Suprapubic skin (tissue), 4 donors: ENCODE results near the gene LAMA5. TPM values are rescaled to one million over a fixed set of nuclear protein-coding genes. Genes with fewer than 3 reads are reported as not detected.

Experiments
- DNase-seq, 2 donors: peaks; one replicate each; pipeline ENCODE4 v3.0.0-alpha.2; 2019; ENCODE audit warnings: low spot score in 2 of 2
- H3K27ac ChIP-seq: fragments of 200-600 bp; sonication (generic); one replicate; pipeline ENCODE4 v1.5.1; 2019
- H3K27me3 ChIP-seq: fragments of 200-600 bp; sonication (generic); one replicate; pipeline ENCODE4 v1.5.1; 2019
- H3K36me3 ChIP-seq: fragments of 200-600 bp; sonication (generic); one replicate; pipeline ENCODE4 v1.5.1; 2019
- H3K4me1 ChIP-seq: fragments of 200-600 bp; sonication (generic); one replicate; pipeline ENCODE4 v1.5.1; 2019
- H3K4me3 ChIP-seq: fragments of 200-600 bp; sonication (generic); one replicate; pipeline ENCODE4 v1.5.1; 2019; ENCODE audit warnings: mild to moderate bottlenecking
- H3K9me3 ChIP-seq: fragments of 200-600 bp; sonication (generic); one replicate; pipeline ENCODE4 v1.5.1; 2019
- EP300 ChIP-seq: sonication (generic); formaldehyde crosslinking; IDR thresholded peaks from one replicate; pipeline ENCODE4 v1.6.1; 2017; ENCODE audit warnings: antibody characterized with exemption
- POLR2A ChIP-seq, 2 donors: fragments of 450-650 bp; IDR thresholded peaks; one replicate each; pipeline ENCODE4 v1.6.1; 2017; ENCODE audit warnings: antibody characterized with exemption in 2 of 2, mild to moderate bottlenecking in 2 of 2, moderate library complexity in 2 of 2
- POLR2AphosphoS5 ChIP-seq, 3 donors: sonication (generic); formaldehyde crosslinking; IDR thresholded peaks; one replicate each; pipeline ENCODE4 v1.6.1; 2017; ENCODE audit warnings: antibody characterized with exemption in 3 of 3
- whole genome bisulfite sequencing: methylation state at CpG from one replicate; pipeline ENCODE4 v1.1.5; 2018; 5-methylcytosine and 5-hydroxymethylcytosine counted together
- total RNA-seq, 4 donors: library from RNA; depleted of rRNA; stranded (reverse); fragments of >200 nt; gene quantifications; one replicate each; pipeline ENCODE4 v1.1.0, GENCODE V29; 2016
- TF ChIP-seq, protein P1 (sequence below), 2 donors: fragments of 200-600 bp in 1 of 2; fragments of 450-650 bp in 1 of 2; sonication (generic) in 1 of 2; IDR thresholded peaks; one replicate each; pipeline ENCODE4 v1.5.1; 2016 to 2019; ENCODE audit warnings: antibody characterized with exemption in 2 of 2, mild to moderate bottlenecking in 1 of 2, moderate library complexity in 1 of 2

LAMA5 gene
- total RNA-seq, 4 donors from 2014 or later, result 200 to 623 (median 316) TPM

DNA sequence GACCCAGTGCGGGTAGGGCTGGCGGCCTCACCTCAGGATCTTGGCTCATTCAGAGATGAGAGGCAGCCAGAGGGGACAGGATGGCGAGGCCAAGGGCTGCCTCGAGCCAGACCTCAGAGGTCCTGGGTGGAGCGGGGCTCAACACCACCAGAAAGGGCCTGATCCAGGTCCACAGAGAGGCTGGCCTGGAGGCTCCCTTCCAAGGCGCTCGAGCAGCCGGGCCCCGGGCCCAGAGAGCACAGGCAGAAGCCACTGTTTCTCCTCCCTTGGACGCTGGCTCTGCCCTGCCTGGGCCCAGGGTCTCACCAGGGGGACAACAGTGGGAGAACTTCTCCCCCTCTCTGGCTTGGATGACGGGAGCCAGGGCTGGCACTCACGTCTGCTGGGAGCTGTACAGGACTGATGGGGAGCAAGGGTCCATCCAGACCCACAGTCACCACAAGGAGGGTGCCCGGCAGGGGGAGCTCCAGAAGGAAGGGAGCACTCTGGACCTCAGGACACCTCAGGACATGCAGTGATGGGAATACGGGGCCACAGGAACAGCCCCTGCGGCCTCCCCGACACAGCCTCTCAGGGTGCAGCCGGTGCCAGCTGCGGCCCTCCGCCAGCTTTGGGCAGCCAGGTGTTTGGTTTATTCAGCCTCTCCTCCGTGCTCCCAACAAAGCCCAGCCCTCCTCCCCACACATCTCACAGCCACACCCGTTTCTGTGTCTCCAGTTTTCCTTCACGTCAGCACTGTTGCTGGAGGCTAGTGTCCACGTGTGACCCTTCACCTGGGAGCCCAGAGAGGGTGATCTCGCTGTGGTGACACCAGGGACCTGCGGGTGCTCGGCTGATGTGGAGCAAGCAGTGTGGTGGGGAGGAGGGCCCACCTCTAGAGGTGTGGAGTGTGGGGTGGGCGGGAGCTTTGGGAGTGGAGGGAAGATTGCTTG, 28.5 kb upstream of the LAMA5 start:
- WGBS, result 79% methylated on average over 14 of the region's 27 CpGs
- Histone ChIP-seq H3K36me3 (peaks cover 22% of the 10 kb centered on the region), H3K4me3 (no peak overlapping the region), H3K27me3 (no peaks in the 10 kb centered on the region), H3K27ac (no peak overlapping the region), H3K9me3 (no peaks in the 10 kb centered on the region), H3K4me1 (no peaks in the 10 kb centered on the region)
- no peak for DNase-seq
- TF ChIP-seq, protein P1, sequence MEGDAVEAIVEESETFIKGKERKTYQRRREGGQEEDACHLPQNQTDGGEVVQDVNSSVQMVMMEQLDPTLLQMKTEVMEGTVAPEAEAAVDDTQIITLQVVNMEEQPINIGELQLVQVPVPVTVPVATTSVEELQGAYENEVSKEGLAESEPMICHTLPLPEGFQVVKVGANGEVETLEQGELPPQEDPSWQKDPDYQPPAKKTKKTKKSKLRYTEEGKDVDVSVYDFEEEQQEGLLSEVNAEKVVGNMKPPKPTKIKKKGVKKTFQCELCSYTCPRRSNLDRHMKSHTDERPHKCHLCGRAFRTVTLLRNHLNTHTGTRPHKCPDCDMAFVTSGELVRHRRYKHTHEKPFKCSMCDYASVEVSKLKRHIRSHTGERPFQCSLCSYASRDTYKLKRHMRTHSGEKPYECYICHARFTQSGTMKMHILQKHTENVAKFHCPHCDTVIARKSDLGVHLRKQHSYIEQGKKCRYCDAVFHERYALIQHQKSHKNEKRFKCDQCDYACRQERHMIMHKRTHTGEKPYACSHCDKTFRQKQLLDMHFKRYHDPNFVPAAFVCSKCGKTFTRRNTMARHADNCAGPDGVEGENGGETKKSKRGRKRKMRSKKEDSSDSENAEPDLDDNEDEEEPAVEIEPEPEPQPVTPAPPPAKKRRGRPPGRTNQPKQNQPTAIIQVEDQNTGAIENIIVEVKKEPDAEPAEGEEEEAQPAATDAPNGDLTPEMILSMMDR (IDR thresholded peaks at IDR 0.05), result no peak

DNA sequence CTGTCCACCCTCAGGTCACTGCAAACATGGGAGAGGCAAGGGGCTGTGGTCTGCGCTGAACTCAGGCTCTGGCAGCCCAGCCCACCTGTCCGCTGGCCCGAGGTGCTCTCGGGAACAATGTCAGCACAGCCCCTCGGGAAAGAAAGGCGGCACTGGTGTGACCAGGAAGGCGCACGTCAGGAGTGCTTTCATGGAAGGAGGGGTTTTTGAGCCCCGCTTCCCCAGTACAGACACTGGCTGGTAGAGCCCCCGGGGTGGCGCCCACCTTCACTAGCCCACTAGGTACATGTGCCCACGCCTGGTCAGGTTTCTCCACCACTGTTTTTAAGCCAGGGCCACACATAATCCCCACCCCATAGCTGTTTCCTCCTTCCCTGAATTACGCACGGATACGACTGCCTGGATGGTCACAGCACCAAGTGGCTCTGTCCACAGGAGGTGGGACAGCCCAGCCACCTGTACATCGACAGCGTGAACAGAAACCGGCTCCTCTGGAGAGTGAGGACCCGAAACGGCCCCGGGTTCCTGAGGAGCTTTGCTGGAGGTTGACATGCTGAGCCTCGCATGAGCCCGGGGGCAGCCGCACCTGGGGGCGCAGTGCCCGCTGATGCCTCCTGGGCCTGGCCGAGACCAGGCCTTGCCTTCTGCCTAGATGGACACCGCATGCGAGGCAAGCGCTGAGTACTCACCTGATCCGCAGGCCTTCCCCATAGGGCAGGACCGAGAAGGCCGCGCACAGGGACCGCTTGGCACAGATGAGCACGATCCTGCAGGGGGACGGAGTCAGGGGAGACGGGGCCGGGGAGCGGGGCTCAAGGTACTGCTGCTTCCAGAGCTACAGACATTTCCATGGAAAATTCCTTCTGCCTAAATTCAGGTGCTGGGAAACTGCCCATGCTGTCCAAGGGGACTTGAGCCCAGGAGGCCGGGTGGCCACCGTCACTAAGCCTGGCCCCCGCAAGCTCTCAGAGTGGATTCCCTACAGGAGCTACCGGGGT, 27.4 kb upstream of the LAMA5 start:
- H3K9me3 ChIP-seq, result no peaks in the 10 kb centered on the region
- TF ChIP-seq POLR2A (IDR thresholded peaks at IDR 0.05) (no peak), POLR2AphosphoS5 (IDR thresholded peaks at IDR 0.05) (no peak), EP300 (no peak)
- TF ChIP-seq, protein P1 (IDR thresholded peaks at IDR 0.05), result no peak
- WGBS, result 94% methylated on average over 17 of the region's 44 CpGs
- no peak overlapping the region for H3K4me3 ChIP-seq
- H3K36me3 ChIP-seq, result peaks cover 31% of the 10 kb centered on the region
- H3K4me1 ChIP-seq, result no peaks in the 10 kb centered on the region
- H3K27ac ChIP-seq, result no peak overlapping the region
- no peaks in the 10 kb centered on the region for H3K27me3 ChIP-seq
- no peak for DNase-seq

- Histone ChIP-seq H3K4me3 (no peak overlapping the region), H3K4me1 (no peaks in the 10 kb centered on the region), H3K27ac (no peak overlapping the region), H3K27me3 (no peaks in the 10 kb centered on the region), H3K9me3 (no peaks in the 10 kb centered on the region), H3K36me3 (peaks cover 38% of the 10 kb centered on the region)
- no peak for TF ChIP-seq EP300
- no peak for TF ChIP-seq POLR2A (IDR thresholded peaks at IDR 0.05)
- TF ChIP-seq, protein P1 (IDR thresholded peaks at IDR 0.05), result no peak
- no peak for TF ChIP-seq POLR2AphosphoS5 (IDR thresholded peaks at IDR 0.05)
- DNase-seq, result no peak
- 86% methylated on average over 14 of the region's 24 CpGs for WGBS
These were observed 26.7 kb upstream of the LAMA5 start for GRCh38 chr20:62393830-62394229.

DNA sequence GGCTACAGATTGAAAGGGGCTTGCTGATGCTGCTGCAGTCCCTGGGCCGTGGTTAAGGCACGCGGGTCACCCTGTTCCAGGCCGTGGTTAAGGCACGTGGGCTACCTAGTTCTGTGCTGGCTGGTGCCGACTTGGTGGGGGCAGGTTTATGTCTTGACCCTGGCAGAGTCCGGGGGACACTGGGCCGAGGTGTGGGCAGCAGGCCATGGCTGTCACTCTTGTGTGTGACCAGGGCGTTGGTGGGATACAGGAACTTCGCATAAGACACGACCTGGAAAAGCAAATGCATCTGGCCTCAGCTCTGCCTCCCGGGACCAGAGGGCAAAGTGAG, 26.2 kb upstream of the LAMA5 start:
- Histone ChIP-seq H3K4me1 (peaks cover 2% of the 10 kb centered on the region), H3K27me3 (no peaks in the 10 kb centered on the region), H3K4me3 (no peak overlapping the region), H3K36me3 (peaks cover 40% of the 10 kb centered on the region), H3K27ac (no peak overlapping the region), H3K9me3 (no peaks in the 10 kb centered on the region)
- 87% methylated on average over 8 of the region's 12 CpGs for WGBS
- no peak for DNase-seq
- TF ChIP-seq POLR2AphosphoS5 (IDR thresholded peaks at IDR 0.05), result no peak
- TF ChIP-seq POLR2A (IDR thresholded peaks at IDR 0.05), result no peak
- no peak for TF ChIP-seq EP300
- TF ChIP-seq, protein P1 (IDR thresholded peaks at IDR 0.05), result no peak
